Adrenal gland (tissue), 5 donors: ENCODE results near the gene PLK5.

Experiments
- POLR2A ChIP-seq, 2 donors: fragments of 450-650 bp; IDR thresholded peaks; one replicate each; pipeline ENCODE4 v1.6.1; 2017; ENCODE audit warnings: antibody characterized with exemption in 2 of 2, mild to moderate bottlenecking in 2 of 2, moderate library complexity in 1 of 2
- TF ChIP-seq, protein P1 (sequence below), 6 experiments: fragments of 450-650 bp in 4 of 6; fragments of 200-600 bp in 2 of 6; sonication (generic) in 1 of 6; IDR thresholded peaks; 1 replicate in 5 of 6; 2 replicates in 1 of 6; pipeline versions ENCODE4 v1.5.1 to v1.8.0; 2016 to 2021; ENCODE audit warnings: antibody characterized with exemption in 6 of 6, mild to moderate bottlenecking in 2 of 6, moderate library complexity in 1 of 6
- donor health status: DM: no; HTN: no; CAD: no.

DNA sequence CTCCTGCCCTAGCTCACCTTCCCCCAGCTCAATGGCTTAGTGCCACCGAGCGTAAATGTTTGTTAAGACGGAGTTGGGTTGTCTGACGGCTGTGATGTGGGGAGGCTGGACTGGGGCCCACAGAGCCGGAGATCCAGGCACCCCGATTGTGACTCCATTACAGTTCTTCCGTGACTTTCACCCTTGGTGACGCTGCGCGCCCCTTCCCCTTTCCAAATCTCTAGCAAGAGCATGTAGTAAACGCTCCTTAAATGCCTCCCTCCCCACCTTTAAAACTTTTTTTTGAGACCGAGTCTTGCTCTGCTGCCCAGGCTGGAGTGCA, 32.1 kb upstream of the PLK5 start:
- TF ChIP-seq, protein P1, sequence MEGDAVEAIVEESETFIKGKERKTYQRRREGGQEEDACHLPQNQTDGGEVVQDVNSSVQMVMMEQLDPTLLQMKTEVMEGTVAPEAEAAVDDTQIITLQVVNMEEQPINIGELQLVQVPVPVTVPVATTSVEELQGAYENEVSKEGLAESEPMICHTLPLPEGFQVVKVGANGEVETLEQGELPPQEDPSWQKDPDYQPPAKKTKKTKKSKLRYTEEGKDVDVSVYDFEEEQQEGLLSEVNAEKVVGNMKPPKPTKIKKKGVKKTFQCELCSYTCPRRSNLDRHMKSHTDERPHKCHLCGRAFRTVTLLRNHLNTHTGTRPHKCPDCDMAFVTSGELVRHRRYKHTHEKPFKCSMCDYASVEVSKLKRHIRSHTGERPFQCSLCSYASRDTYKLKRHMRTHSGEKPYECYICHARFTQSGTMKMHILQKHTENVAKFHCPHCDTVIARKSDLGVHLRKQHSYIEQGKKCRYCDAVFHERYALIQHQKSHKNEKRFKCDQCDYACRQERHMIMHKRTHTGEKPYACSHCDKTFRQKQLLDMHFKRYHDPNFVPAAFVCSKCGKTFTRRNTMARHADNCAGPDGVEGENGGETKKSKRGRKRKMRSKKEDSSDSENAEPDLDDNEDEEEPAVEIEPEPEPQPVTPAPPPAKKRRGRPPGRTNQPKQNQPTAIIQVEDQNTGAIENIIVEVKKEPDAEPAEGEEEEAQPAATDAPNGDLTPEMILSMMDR (IDR thresholded peaks at IDR 0.05), result no peak
- TF ChIP-seq POLR2A (IDR thresholded peaks at IDR 0.05), result no peak
